Breast epithelium (tissue), 4 donors: ENCODE data around the gene CPNE9. TPM values are rescaled to one million over a fixed set of nuclear protein-coding genes. Genes with fewer than 3 reads are reported as not detected.

Experiments used
- DNase-seq, 2 donors: peaks; one replicate each; pipeline ENCODE4 v3.0.0-alpha.2; 2019; ENCODE audit warnings: low spot score in 2 of 2
- H3K27ac ChIP-seq, 2 donors: fragments of 200-600 bp; sonication (generic) in 1 of 2; one replicate each; pipeline ENCODE4 v1.5.1; 2016 to 2019; ENCODE audit warnings: mild to moderate bottlenecking in 1 of 2
- H3K27me3 ChIP-seq, 2 donors: fragments of 200-600 bp; sonication (generic) in 1 of 2; one replicate each; pipeline versions ENCODE4 v1.5.1 to v1.6.0; 2017 to 2019; ENCODE audit warnings: control low read depth in 1 of 2, mild to moderate bottlenecking in 1 of 2
- H3K36me3 ChIP-seq: fragments of 200-600 bp; one replicate; pipeline ENCODE4 v1.5.1; 2019
- H3K4me1 ChIP-seq, 2 donors: fragments of 200-600 bp; sonication (generic); one replicate each; pipeline ENCODE4 v1.5.1; 2016 to 2019; ENCODE audit warnings: control low read depth in 1 of 2
- H3K4me3 ChIP-seq, 3 donors: fragments of 200-600 bp; sonication (generic); 1 replicate in 2 of 3; 2 replicates in 1 of 3; pipeline ENCODE4 v1.5.1; 2016 to 2019; ENCODE audit warnings: mild to moderate bottlenecking in 3 of 3, moderate library complexity in 2 of 3
- H3K9me3 ChIP-seq, 2 donors: fragments of 200-600 bp; sonication (generic) in 1 of 2; one replicate each; pipeline ENCODE4 v1.5.1; 2016 to 2019; ENCODE audit warnings: control low read depth in 1 of 2
- POLR2A ChIP-seq: fragments of 450-650 bp; IDR thresholded peaks from one replicate; pipeline ENCODE4 v1.6.1; 2016; ENCODE audit warnings: antibody characterized with exemption, mild to moderate bottlenecking, moderate library complexity
- POLR2AphosphoS5 ChIP-seq, 3 donors: sonication (generic); formaldehyde crosslinking; IDR thresholded peaks; one replicate each; pipeline ENCODE4 v1.6.1; 2017; ENCODE audit warnings: antibody characterized with exemption in 3 of 3
- intact Hi-C: fragments of 100-400 bp; cut with DNase I; formaldehyde crosslinking; loops from one replicate; pipeline ENCODE4 v1.15.1; 2023; ENCODE audit warnings: low total_unique reads
- total RNA-seq, 3 donors: library from RNA; depleted of rRNA; stranded (reverse); fragments of >200 nt; gene quantifications; one replicate each; pipeline ENCODE4 v1.1.0, GENCODE V29; 2016
- TF ChIP-seq, protein P1 (sequence below), 3 donors: fragments of 450-650 bp; IDR thresholded peaks; one replicate each; pipeline ENCODE4 v1.5.1; 2016 to 2017; ENCODE audit warnings: antibody characterized with exemption in 3 of 3, mild to moderate bottlenecking in 3 of 3, moderate library complexity in 3 of 3

The CPNE9 gene
- total RNA-seq, 3 donors from 2014 or later = not detected

DNA sequence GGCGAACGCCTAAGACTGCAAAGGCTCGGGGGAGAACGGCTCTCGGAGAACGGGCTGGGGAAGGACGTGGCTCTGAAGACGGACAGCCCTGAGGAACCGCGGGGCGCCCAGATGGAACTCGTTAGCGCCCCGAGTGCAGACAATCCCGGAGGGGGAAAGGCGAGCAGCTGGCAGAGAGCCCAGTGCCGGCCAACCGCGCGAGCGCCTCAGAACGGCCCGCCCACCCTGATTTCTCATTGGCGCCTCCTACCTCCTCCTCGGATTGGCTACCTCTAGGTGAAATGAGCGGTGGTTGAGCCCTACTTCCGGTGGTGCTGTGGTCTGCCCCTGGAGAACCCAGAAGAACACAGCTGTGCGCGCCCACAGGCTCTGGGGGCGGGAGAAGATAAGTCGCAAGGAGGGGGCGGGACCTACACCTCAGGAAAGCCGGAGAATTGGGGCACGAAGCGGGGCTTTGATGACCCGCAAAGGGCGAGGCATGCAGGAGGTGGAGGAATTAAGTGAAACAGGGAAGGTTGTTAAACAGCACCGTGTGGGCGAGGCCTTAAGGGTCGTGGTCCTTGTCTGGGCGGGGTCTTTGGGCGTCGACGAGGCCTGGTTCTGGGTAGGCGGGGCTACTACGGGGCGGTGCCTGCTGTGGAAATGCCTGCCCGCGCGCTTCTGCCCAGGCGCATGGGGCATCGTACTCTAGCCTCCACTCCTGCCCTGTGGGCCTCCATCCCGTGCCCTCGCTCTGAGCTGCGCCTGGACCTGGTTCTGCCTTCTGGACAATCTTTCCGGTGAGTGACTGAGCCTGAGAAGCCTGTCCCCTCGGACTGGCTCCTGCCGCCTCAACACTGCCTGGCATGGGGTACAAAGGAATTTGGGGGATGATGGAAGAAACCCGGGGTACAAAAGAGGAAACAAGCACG lies 46.3 kb downstream of the CPNE9 start, which contains the start of gene OGG1:
Gene OGG1, plus strand, starts transcription at position 308 of the 911 bp plus-strand sequence. Its CDS starts 335 bp downstream, at position 643.
- peak; percentile 20 to 36 (median 33) for TF ChIP-seq POLR2AphosphoS5 (IDR thresholded peaks at IDR 0.05)
- TF ChIP-seq, protein P1, sequence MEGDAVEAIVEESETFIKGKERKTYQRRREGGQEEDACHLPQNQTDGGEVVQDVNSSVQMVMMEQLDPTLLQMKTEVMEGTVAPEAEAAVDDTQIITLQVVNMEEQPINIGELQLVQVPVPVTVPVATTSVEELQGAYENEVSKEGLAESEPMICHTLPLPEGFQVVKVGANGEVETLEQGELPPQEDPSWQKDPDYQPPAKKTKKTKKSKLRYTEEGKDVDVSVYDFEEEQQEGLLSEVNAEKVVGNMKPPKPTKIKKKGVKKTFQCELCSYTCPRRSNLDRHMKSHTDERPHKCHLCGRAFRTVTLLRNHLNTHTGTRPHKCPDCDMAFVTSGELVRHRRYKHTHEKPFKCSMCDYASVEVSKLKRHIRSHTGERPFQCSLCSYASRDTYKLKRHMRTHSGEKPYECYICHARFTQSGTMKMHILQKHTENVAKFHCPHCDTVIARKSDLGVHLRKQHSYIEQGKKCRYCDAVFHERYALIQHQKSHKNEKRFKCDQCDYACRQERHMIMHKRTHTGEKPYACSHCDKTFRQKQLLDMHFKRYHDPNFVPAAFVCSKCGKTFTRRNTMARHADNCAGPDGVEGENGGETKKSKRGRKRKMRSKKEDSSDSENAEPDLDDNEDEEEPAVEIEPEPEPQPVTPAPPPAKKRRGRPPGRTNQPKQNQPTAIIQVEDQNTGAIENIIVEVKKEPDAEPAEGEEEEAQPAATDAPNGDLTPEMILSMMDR (IDR thresholded peaks at IDR 0.05) = no peak
- DNase-seq = peak; percentile 96 to 97
- Histone ChIP-seq H3K4me1 (peaks cover 0 to 14% of the 10 kb centered on the region in 2 donors), H3K4me3 (peak within 1 kb of the TSS; percentile 56 to 88 (median 69)), H3K27ac (peak within 1 kb of the TSS; percentile 87 to 94), H3K9me3 (no peaks in the 10 kb centered on the region), H3K27me3 (no peaks in the 10 kb centered on the region), H3K36me3 (peaks cover 7% of the 10 kb centered on the region)
- intact Hi-C loops = no loop called here

DNA sequence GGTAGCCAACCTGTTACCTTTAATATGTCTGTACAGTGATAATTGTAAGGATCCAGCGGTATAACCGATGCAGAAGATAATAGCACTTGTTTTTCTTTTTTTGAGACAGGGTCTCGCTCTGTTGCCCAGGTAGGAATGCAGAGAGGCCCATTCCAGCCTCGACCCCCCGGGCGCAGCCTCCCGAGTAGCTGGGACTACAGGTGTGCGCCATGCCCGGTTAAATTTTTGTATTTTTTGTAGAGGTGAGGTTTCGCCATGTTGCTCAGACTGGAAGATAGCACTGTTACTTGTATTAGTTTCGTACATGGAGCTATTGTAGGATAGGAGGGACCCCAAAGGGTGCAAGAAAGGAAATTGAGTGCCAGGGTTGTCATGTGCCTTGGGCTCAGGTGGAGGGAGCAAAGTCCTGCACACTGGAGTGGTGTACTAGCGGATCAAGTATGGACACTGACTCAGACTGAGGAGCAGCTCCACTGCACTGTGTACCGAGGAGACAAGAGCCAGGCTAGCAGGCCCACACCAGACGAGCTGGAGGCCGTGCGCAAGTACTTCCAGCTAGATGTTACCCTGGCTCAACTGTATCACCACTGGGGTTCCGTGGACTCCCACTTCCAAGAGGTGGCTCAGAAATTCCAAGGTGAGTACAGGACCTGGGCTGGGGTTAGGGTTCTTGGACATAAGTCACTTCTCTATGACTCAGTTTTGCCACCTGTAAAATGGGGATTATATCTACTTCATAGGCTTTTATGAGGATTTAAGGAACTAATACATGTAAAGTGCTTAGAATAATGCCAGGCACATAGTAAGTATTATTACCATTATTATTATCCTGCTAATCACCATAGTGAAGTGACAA lies 47.2 kb downstream of the CPNE9 start:
- Histone ChIP-seq H3K4me1 (peaks cover 0 to 14% of the 10 kb centered on the region in 2 donors), H3K4me3 (peak overlapping the region; percentile 56 to 88 (median 69)), H3K27me3 (no peaks in the 10 kb centered on the region), H3K9me3 (no peaks in the 10 kb centered on the region), H3K36me3 (peaks cover under 1% of the 10 kb centered on the region), H3K27ac (peak overlapping the region; percentile 87 to 94)
- no peak for TF ChIP-seq POLR2A
- TF ChIP-seq, protein P1 (IDR thresholded peaks at IDR 0.05) = no peak
- TF ChIP-seq POLR2AphosphoS5 (IDR thresholded peaks at IDR 0.05) = no peak
- no peak for DNase-seq
- intact Hi-C loops = no loop called here

DNA sequence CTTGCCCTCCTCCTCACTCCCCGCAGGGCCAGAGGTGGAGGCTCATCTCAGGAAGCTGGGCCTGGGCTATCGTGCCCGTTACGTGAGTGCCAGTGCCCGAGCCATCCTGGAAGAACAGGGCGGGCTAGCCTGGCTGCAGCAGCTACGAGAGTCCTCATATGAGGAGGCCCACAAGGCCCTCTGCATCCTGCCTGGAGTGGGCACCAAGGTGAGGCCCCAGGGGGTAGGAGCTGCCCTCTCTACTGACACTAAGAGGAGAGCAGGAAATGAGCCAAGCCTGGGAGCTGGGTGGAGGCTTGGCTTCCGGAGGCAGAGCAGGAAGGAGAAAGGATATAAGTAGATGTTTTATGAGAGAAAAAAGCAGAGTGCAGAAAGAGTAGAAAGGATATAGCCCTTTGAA lies 51.0 kb downstream of the CPNE9 start:
- Histone ChIP-seq H3K36me3 (no peaks in the 10 kb centered on the region), H3K27ac (peak overlapping the region in 1 of 2 donors; percentile 41), H3K4me3 (no peak overlapping the region), H3K27me3 (no peaks in the 10 kb centered on the region), H3K9me3 (no peaks in the 10 kb centered on the region), H3K4me1 (peaks cover 0 to 14% of the 10 kb centered on the region in 2 donors)
- no peak for TF ChIP-seq POLR2AphosphoS5 (IDR thresholded peaks at IDR 0.05)
- TF ChIP-seq, protein P1 (IDR thresholded peaks at IDR 0.05) = no peak
- TF ChIP-seq POLR2A = no peak
- DNase-seq = no peak
- intact Hi-C loops = no loop called here

DNA sequence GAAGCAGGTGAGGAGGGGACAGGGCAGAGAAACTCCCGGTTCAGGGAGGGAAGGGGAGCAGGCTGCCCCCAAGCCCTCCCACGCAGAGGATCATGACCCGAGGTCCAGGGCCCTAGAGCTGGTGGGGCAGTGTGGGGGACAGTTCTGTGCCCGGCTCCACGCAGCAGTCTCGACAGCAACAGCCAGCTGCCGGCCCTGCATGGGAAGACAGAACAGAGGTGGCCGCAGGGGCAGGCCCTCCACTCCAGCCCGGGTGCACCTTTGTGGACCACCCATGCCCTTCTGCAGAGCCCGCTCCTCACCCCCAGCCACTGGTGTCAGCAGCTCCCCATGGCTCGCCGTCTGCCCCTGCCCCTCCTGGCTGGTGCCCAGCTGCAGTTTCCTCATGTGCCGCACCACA lies 53.8 kb downstream of the CPNE9 start:
- DNase-seq = no peak
- Histone ChIP-seq H3K36me3 (no peaks in the 10 kb centered on the region), H3K4me3 (no peak overlapping the region), H3K27me3 (no peaks in the 10 kb centered on the region), H3K27ac (no peak overlapping the region), H3K4me1 (no peaks in the 10 kb centered on the region), H3K9me3 (no peaks in the 10 kb centered on the region)
- intact Hi-C loops = no loop called here
- no peak for TF ChIP-seq POLR2A
- TF ChIP-seq, protein P1 (IDR thresholded peaks at IDR 0.05) = no peak
- TF ChIP-seq POLR2AphosphoS5 (IDR thresholded peaks at IDR 0.05) = no peak
